Measurements from ENCODE around the gene AKIRIN2. TPM values are rescaled to one million over a fixed set of nuclear protein-coding genes. Genes with fewer than 3 reads are reported as not detected.

Gene AKIRIN2
- total RNA-seq, 2 experiments from 2014 or later = 57.3 to 64.4 TPM

GRCh38 chr6:87654875-87655454 is 47.1 kb downstream of the AKIRIN2 start:
- H3K4me3 Mint-ChIP-seq = no peak overlapping the region
- H3K4me1 Mint-ChIP-seq = peaks cover 27% of the 10 kb centered on the region
- DNase-seq = no peak
- CTCF ChIA-PET = interaction anchor here (1.3 kb wide), 1 partner anchor 25 kb away, joined by 5 read pairs; no protein-coding TSS in a partner anchor
- H3K27me3 Mint-ChIP-seq = no peaks in the 10 kb centered on the region
- ATAC-seq = no peak
- peaks cover 59% of the 10 kb centered on the region for H3K36me3 Mint-ChIP-seq
- H3K27ac Mint-ChIP-seq = no peak overlapping the region
- no peaks in the 10 kb centered on the region for H3K9me3 Mint-ChIP-seq (ENCODE audit: low read depth)

GRCh38 chr6:87654122-87654521 is 47.9 kb downstream of the AKIRIN2 start:
- no peaks in the 10 kb centered on the region for H3K9me3 Mint-ChIP-seq (ENCODE audit: low read depth)
- H3K27me3 Mint-ChIP-seq = no peaks in the 10 kb centered on the region
- no peak for DNase-seq
- H3K27ac Mint-ChIP-seq = no peak overlapping the region
- H3K4me3 Mint-ChIP-seq = no peak overlapping the region
- peaks cover 27% of the 10 kb centered on the region for H3K4me1 Mint-ChIP-seq
- CTCF ChIA-PET = no interaction called here
- H3K36me3 Mint-ChIP-seq = peaks cover 53% of the 10 kb centered on the region
- no peak for ATAC-seq

GRCh38 chr6:87653074-87653962 is 48.7 kb downstream of the AKIRIN2 start:
- ATAC-seq = peak; percentile 39

GRCh38 chr6:87645080-87645479 is 57.0 kb downstream of the AKIRIN2 start:
- no peaks in the 10 kb centered on the region for H3K27me3 Mint-ChIP-seq
- CTCF ChIA-PET = interaction anchor here (1.7 kb wide), 1 partner anchor 8 kb away, joined by 4 read pairs; no protein-coding TSS in a partner anchor
- DNase-seq (no peak), ATAC-seq (peak; percentile 90)
- H3K36me3 Mint-ChIP-seq = peaks cover 6% of the 10 kb centered on the region
- H3K4me1 Mint-ChIP-seq = peaks cover 18% of the 10 kb centered on the region
- peak overlapping the region; percentile 76 for H3K4me3 Mint-ChIP-seq
- H3K27ac Mint-ChIP-seq = peak overlapping the region; percentile 87
- H3K9me3 Mint-ChIP-seq (ENCODE audit: low read depth) = no peaks in the 10 kb centered on the region

More at GRCh38 chr6:87653074-87653962, 48.7 kb downstream of the AKIRIN2 start:
- H3K27me3 Mint-ChIP-seq = no peaks in the 10 kb centered on the region
- peaks cover 47% of the 10 kb centered on the region for H3K36me3 Mint-ChIP-seq
- peaks cover 27% of the 10 kb centered on the region for H3K4me1 Mint-ChIP-seq
- no peak for DNase-seq
- H3K27ac Mint-ChIP-seq = peak overlapping the region; percentile 10
- H3K9me3 Mint-ChIP-seq (ENCODE audit: low read depth) = no peaks in the 10 kb centered on the region
- CTCF ChIA-PET = no interaction called here
- H3K4me3 Mint-ChIP-seq = no peak overlapping the region

GRCh38 chr6:87641065-87641692 is 60.9 kb downstream of the AKIRIN2 start:
- Mint-ChIP-seq H3K27me3 (no peaks in the 10 kb centered on the region), H3K4me3 (no peak overlapping the region), H3K27ac (no peak overlapping the region), H3K9me3 (ENCODE audit: low read depth) (no peaks in the 10 kb centered on the region), H3K4me1 (peaks cover 14% of the 10 kb centered on the region), H3K36me3 (peaks cover 23% of the 10 kb centered on the region)
- CTCF ChIA-PET = interaction anchor here (1.4 kb wide), 1 partner anchor 10 kb away, joined by 3 read pairs; no protein-coding TSS in a partner anchor
- ATAC-seq (no peak), DNase-seq (no peak)

GRCh38 chr6:87639373-87639772 is 62.7 kb downstream of the AKIRIN2 start:
- CTCF ChIA-PET = no interaction called here
- ATAC-seq (no peak), DNase-seq (no peak)
- no peak overlapping the region for H3K27ac Mint-ChIP-seq
- no peaks in the 10 kb centered on the region for H3K9me3 Mint-ChIP-seq (ENCODE audit: low read depth)
- no peaks in the 10 kb centered on the region for H3K27me3 Mint-ChIP-seq
- H3K36me3 Mint-ChIP-seq = peaks cover 31% of the 10 kb centered on the region
- no peak overlapping the region for H3K4me3 Mint-ChIP-seq
- H3K4me1 Mint-ChIP-seq = peaks cover 6% of the 10 kb centered on the region

GRCh38 chr6:87637106-87637505 is 64.9 kb downstream of the AKIRIN2 start:
- ATAC-seq = no peak
- Mint-ChIP-seq H3K27ac (no peak overlapping the region), H3K9me3 (ENCODE audit: low read depth) (no peaks in the 10 kb centered on the region), H3K36me3 (peaks cover 41% of the 10 kb centered on the region), H3K4me1 (peaks cover 11% of the 10 kb centered on the region), H3K4me3 (no peak overlapping the region), H3K27me3 (no peaks in the 10 kb centered on the region)
- no peak for DNase-seq
- CTCF ChIA-PET = interaction anchor here (1.4 kb wide), 1 partner anchor 8 kb away, joined by 4 read pairs; no protein-coding TSS in a partner anchor

- Mint-ChIP-seq H3K27me3 (no peaks in the 10 kb centered on the region), H3K27ac (no peak overlapping the region), H3K9me3 (ENCODE audit: low read depth) (no peaks in the 10 kb centered on the region), H3K36me3 (peaks cover 41% of the 10 kb centered on the region), H3K4me3 (no peak overlapping the region), H3K4me1 (peaks cover 9% of the 10 kb centered on the region)
- CTCF ChIA-PET = interaction anchor here (1.4 kb wide), 1 partner anchor 9 kb away, joined by 4 read pairs; no protein-coding TSS in a partner anchor
- DNase-seq = no peak
- no peak for ATAC-seq
Observed at GRCh38 chr6:87636315-87636714, 65.7 kb downstream of the AKIRIN2 start.

- no peaks in the 10 kb centered on the region for H3K27me3 Mint-ChIP-seq
- ATAC-seq (no peak), DNase-seq (no peak)
- CTCF ChIA-PET = no interaction called here
- H3K27ac Mint-ChIP-seq = no peak overlapping the region
- H3K9me3 Mint-ChIP-seq (ENCODE audit: low read depth) = no peaks in the 10 kb centered on the region
- peaks cover 4% of the 10 kb centered on the region for H3K4me1 Mint-ChIP-seq
- H3K4me3 Mint-ChIP-seq = no peak overlapping the region
- H3K36me3 Mint-ChIP-seq = peaks cover 43% of the 10 kb centered on the region
Observed at GRCh38 chr6:87633851-87634250, 68.2 kb downstream of the AKIRIN2 start.

- Mint-ChIP-seq H3K9me3 (ENCODE audit: low read depth) (no peaks in the 10 kb centered on the region), H3K4me1 (peaks cover 4% of the 10 kb centered on the region), H3K36me3 (peaks cover 30% of the 10 kb centered on the region), H3K27ac (no peak overlapping the region), H3K27me3 (no peaks in the 10 kb centered on the region), H3K4me3 (no peak overlapping the region)
- CTCF ChIA-PET = interaction anchor here (1.6 kb wide), 1 partner anchor 10 kb away, joined by 3 read pairs; no protein-coding TSS in a partner anchor
- DNase-seq (no peak), ATAC-seq (no peak)
Observed at GRCh38 chr6:87630746-87631145, 71.3 kb downstream of the AKIRIN2 start.

- Mint-ChIP-seq H3K4me3 (no peak overlapping the region), H3K27me3 (no peaks in the 10 kb centered on the region), H3K36me3 (peaks cover 34% of the 10 kb centered on the region), H3K4me1 (peaks cover 4% of the 10 kb centered on the region), H3K27ac (no peak overlapping the region), H3K9me3 (ENCODE audit: low read depth) (no peaks in the 10 kb centered on the region)
- no peak for DNase-seq
- CTCF ChIA-PET = no interaction called here
- no peak for ATAC-seq
Observed at GRCh38 chr6:87628881-87629280, 73.2 kb downstream of the AKIRIN2 start.

GRCh38 chr6:87628424-87628823 is 73.6 kb downstream of the AKIRIN2 start:
- Mint-ChIP-seq H3K27me3 (no peaks in the 10 kb centered on the region), H3K4me3 (no peak overlapping the region), H3K9me3 (ENCODE audit: low read depth) (no peaks in the 10 kb centered on the region), H3K36me3 (peaks cover 35% of the 10 kb centered on the region), H3K27ac (no peak overlapping the region), H3K4me1 (peaks cover 4% of the 10 kb centered on the region)
- DNase-seq (no peak), ATAC-seq (no peak)
- CTCF ChIA-PET = interaction anchor here (1.4 kb wide), 1 partner anchor 12 kb away, joined by 4 read pairs; no protein-coding TSS in a partner anchor
